ENCODE measurements around the gene DRD2. TPM values are rescaled to one million over a fixed set of nuclear protein-coding genes. Genes with fewer than 3 reads are reported as not detected.

The DRD2 gene
- polyA plus RNA-seq, 3 donors = 0.07 to 0.15 TPM; not detected in 1

- WGBS, 3 donors = 71 to 80% (median 77%) methylated on average over 2 of the region's 2 CpGs
- no peak overlapping the region for H3K27ac ChIP-seq (ENCODE audit: low read depth, low read length)
Observed at GRCh38 chr11:113493206-113493605, 18.0 kb upstream of the DRD2 start.

DNA sequence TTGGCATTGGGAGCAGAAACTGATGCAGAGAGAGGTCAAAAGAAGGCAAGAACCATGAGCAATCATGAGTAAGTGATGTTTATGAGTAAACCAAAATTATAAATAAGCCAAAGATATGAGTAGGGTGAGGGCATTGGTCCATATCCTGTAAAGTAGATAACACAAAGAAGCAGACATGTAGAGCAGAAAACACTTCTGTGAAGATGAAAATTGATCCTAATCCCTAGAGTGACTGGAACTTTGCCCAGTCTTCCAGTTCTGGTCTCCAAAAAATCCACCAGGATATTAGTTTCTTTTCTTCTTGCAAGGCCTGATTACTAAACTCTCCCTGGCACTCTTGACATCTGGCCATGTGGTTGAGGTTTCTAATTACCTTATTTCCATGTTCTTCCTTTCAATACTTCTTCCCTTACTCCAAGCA lies 13.7 kb upstream of the DRD2 start:
- no peak overlapping the region for H3K27ac ChIP-seq (ENCODE audit: low read depth, low read length)

DNA sequence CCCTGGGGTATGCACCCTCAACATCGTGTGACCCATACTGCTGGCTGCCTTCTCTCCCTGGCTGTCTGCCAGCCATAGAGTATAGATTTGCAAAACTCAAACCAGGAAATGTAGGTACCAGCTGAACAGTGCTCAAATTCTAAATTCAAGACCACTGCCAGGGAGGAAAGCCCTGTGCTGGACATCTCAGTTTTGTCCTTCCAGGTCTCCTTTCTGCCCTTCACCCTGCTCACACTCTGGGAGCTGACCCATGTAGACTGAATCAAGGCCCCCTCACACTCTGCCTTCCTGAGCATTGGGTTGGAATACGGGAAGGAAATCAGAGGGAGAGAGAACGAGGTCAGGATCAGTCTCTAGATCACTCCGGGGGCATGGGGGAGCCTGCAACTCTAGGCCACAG lies 12.4 kb upstream of the DRD2 start:
- WGBS, 3 donors = 79 to 84% (median 84%) methylated on average over 4 of the region's 4 CpGs
- no peak overlapping the region for H3K27ac ChIP-seq (ENCODE audit: low read depth, low read length)

- no peak overlapping the region for H3K27ac ChIP-seq (ENCODE audit: low read depth, low read length)
- WGBS, 3 donors = 63 to 85% (median 82%) methylated on average over 2 of the region's 2 CpGs
Observed at GRCh38 chr11:113484223-113484622, 9.0 kb upstream of the DRD2 start.

DNA sequence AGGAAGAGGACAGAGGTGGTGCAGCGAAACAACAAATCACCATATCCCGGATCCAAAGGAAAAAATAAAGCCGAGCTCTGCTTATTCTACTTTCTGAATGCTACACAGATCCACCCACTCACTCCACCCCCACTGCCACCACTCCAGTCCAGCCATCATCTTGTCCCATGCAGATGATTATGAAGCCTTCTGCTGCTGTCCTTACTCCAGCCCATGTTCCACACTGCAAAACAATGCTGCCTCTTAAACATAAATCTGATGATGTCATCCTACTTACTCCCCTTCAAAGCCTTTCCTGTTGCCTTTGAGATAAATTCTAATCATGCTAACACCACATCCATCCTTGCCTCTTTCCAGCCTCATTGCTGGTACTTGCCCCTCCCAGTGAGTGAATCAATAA lies 6.5 kb upstream of the DRD2 start:
- H3K27ac ChIP-seq (ENCODE audit: low read depth, low read length) = no peak overlapping the region
- 87 to 90% (median 88%) methylated on average over 3 of the region's 3 CpGs for WGBS, 3 donors

DNA sequence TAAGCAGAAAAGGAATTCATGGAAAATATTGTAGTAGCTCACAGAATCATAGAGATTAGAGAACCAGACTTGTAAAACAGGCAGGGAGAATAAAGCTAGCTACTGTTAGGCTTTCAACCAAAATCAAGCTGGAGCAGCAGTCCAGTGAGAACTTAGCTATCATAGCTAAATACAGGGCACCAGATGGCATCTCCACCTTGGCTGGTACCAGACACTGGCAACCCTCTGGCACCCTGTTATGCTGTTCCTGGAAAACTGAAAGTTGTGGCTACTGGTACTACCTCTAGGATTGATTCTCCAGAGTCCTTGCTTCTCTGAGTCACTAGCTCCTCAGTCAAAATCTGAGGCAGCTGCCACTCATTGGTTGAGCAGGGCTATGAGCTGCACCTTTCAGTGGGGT lies 6.0 kb upstream of the DRD2 start:
- no peak overlapping the region for H3K27ac ChIP-seq (ENCODE audit: low read depth, low read length)

DNA sequence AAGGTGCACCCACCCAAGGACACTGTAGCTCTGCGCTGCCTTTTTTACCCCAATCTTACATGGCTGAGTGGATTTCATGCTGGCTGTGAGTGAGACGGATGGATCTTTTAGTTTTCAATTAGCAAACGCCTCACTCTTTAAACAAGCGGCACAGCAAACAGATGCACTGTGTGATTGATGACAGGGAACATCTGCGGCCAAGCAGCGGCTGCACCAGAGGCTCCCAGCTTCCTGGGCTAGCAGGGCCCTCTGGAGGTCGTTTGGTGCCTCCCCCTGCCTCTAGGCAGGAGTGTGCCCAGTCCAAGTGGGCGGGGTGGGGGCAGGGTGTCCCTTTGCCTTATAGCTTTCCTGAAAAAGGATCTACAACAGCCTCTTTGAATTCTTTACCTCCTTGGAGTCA lies 2.1 kb upstream of the DRD2 start:
- WGBS, 3 donors = 14 to 16% (median 14%) methylated on average over 8 of the region's 8 CpGs
- no peak overlapping the region for H3K27ac ChIP-seq (ENCODE audit: low read depth, low read length)

DNA sequence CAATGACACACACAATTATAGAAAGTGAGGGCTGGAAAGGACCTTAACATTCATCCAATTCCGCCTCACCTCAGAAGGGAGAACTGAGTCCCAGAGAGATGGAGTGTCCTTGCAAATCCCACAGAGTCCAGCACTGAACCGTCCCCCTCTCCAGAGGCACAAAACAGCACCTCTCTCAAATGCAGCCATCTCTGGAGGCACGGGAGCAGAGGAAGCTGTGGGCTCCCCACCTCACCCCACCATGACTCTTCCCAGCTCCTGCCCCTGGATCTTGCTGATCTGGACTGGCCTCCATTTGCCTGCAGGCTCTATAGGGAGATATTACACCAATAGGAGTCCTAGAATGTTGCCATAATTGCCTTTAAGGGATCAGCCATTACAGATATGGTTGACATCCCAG lies 1.4 kb upstream of the DRD2 start:
- no peak overlapping the region for H3K27ac ChIP-seq (ENCODE audit: low read depth, low read length)
- 65 to 75% (median 73%) methylated on average over 3 of the region's 3 CpGs for WGBS, 3 donors

GRCh38 chr11:113474362-113475159 lies 637 bp downstream of the DRD2 start:
- WGBS, 3 donors = 2 to 3% (median 3%) methylated on average over 42 to 70 of the region's 70 CpGs
- no peak overlapping the region for H3K27ac ChIP-seq (ENCODE audit: low read depth, low read length)

DNA sequence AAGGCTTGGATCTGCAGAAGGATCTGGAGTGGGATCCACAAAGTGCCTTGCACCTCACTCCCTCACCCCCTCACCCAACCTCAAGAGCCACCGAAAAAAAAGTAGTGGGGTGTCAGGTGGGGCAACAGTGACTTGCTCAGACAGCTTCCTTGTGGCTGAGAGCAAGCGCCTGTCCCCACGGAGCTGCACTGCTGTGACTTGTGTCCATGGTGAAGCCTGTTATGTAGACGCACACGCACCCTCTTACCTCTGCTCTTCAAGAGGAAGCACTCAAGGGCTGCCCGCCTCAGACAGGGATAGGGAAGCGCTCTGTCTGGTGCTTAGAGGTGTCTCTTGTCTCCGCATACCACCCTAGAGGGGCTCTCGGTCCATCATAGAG lies 1.2 kb downstream of the DRD2 start:
- WGBS, 3 donors = 21 to 34% (median 22%) methylated on average over 9 of the region's 9 CpGs
- no peak overlapping the region for H3K27ac ChIP-seq (ENCODE audit: low read depth, low read length)

GRCh38 chr11:113472471-113472870 lies 2.7 kb downstream of the DRD2 start:
- WGBS, 3 donors = 31 to 46% (median 44%) methylated on average over 1 of the region's 1 CpG

GRCh38 chr11:113470233-113470632 lies 5.0 kb downstream of the DRD2 start:
- 30 to 47% (median 40%) methylated on average over 5 of the region's 5 CpGs for WGBS, 3 donors
- H3K27ac ChIP-seq (ENCODE audit: low read depth, low read length) = no peak overlapping the region

More at GRCh38 chr11:113472471-113472870, 2.7 kb downstream of the DRD2 start:
- no peak overlapping the region for H3K27ac ChIP-seq (ENCODE audit: low read depth, low read length)

DNA sequence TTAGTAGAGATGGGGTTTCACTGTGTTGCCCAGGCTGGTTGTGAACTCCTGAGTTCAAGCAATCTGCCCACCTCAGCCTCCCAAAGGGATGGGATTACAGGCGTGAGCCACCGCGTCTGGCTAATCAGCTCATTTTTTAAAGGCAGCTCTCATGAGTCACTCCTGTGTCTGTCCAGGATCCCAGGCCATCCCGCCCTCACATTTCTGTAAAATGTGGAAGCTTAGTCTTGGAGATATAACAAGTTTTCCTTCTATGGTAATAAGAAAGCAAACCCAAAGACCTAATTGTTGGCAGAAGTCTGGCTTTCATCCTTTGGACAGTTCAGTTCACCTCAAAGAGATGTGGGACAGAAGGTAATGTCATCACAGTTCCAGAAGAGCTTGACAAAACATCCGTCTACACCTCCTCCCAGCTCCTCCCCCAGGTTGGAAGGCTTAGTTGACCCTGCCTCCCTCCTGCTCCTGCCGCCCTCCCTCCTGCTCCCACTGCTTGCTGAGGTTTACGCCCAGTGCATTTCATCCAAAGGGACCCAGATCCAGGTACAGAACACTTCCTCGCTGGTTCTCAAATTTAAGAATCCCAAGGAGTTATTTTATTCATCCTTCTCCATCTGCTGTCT lies 6.4 kb downstream of the DRD2 start:
- WGBS, 3 donors = 64 to 66% (median 65%) methylated on average over 8 of the region's 8 CpGs

GRCh38 chr11:113467545-113467944 lies 7.7 kb downstream of the DRD2 start:
- WGBS, 3 donors = 35 to 63% (median 56%) methylated on average over 2 of the region's 2 CpGs
- no peak overlapping the region for H3K27ac ChIP-seq (ENCODE audit: low read depth, low read length)

More for the DNA sequence above, 6.4 kb downstream of the DRD2 start:
- H3K27ac ChIP-seq (ENCODE audit: low read depth, low read length) = no peak overlapping the region

DNA sequence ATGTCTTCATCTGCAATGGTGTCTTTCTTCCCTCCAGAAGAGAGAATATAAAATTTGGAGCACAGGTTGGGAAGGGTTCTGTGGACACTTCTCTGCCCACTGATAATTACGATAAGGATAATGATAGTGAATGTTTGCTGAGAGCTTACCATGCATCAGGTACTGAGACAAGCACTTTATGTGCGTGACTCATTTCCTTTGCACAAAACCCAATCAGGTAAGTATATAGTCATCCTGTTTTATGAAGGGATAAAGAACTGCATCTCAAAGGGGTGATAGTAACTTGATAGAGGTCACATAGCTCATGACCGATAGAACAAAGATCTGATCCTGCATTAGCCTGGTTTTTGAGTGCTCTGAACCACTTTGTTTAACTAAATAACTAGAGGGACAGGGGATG lies 9.4 kb downstream of the DRD2 start:
- 74 to 94% (median 93%) methylated on average over 3 of the region's 3 CpGs for WGBS, 3 donors

GRCh38 chr11:113464416-113464815 lies 10.8 kb downstream of the DRD2 start:
- WGBS, 3 donors = 65 to 82% (median 74%) methylated on average over 2 of the region's 2 CpGs

More for the DNA sequence above, 9.4 kb downstream of the DRD2 start:
- H3K27ac ChIP-seq (ENCODE audit: low read depth, low read length) = no peak overlapping the region

GRCh38 chr11:113462830-113463229 lies 12.4 kb downstream of the DRD2 start:
- 79 to 84% (median 81%) methylated on average over 5 of the region's 5 CpGs for WGBS, 3 donors
- no peak overlapping the region for H3K27ac ChIP-seq (ENCODE audit: low read depth, low read length)

More at GRCh38 chr11:113464416-113464815, 10.8 kb downstream of the DRD2 start:
- no peak overlapping the region for H3K27ac ChIP-seq (ENCODE audit: low read depth, low read length)

DNA sequence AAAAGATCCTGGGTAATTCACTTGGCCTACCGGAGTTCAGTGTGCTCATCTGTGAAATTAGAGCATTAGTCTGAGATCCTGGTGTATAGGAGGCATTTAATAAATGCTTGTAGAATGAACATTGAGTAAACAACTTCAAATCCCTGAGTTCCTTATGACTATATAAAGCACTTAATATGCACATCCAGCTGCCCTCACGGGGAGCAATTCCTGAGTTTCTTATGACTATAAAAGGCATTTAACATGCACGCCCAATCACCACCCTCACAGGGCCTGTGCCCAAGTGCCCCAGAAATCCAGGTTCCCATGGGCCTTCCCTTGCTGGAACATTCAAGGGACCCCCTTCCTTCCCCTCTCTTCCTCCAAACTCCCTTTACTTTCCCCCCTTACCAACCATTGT lies 13.6 kb downstream of the DRD2 start:
- H3K27ac ChIP-seq (ENCODE audit: low read depth, low read length) = no peak overlapping the region

GRCh38 chr11:113460469-113460868 lies 14.7 kb downstream of the DRD2 start:
- WGBS, 3 donors = 52 to 72% (median 69%) methylated on average over 3 of the region's 3 CpGs
- H3K27ac ChIP-seq (ENCODE audit: low read depth, low read length) = no peak overlapping the region

More for the DNA sequence above, 13.6 kb downstream of the DRD2 start:
- WGBS, 3 donors = 65 to 74% (median 65%) methylated on average over 3 of the region's 3 CpGs

DNA sequence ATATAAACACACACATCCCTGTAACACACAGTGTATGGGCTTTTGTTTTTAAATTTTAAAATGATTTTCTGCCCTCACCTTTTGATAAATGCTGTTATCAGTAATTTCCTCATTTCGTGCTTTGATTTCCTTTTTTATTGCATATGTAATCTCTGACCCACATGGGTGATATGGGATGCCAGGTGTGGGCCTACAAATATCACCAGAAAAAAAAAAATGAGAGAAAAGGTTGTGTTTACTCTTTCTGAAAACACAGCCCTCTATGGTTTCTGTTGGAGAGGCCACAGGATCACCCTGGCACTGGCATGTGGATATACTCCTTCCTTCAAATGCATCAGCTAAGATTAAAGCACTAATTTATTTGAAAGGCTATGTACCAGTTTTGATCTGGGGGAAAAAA lies 17.0 kb downstream of the DRD2 start:
- 46 to 54% (median 47%) methylated on average over 1 of the region's 1 CpG for WGBS, 3 donors

More for the DNA sequence above, 17.0 kb downstream of the DRD2 start:
- no peak overlapping the region for H3K27ac ChIP-seq (ENCODE audit: low read depth, low read length)
